GM08714 (cell line): Measurements from ENCODE around the gene GUCY2F.

Source experiments
- H3K4me3 ChIP-seq: fragments of 200-500 bp; sonication (Bioruptor generic); 2 replicates; pipeline ENCODE4 v1.5.1; 2014; ENCODE audit warnings: mild to moderate bottlenecking, low read length, inconsistent platforms
- ZNF274 ChIP-seq: IDR thresholded peaks from 2 replicates; pipeline ENCODE4 v1.6.1; 2012; ENCODE audit warnings: mild to moderate bottlenecking, low read depth, low read length

The GUCY2F gene

DNA sequence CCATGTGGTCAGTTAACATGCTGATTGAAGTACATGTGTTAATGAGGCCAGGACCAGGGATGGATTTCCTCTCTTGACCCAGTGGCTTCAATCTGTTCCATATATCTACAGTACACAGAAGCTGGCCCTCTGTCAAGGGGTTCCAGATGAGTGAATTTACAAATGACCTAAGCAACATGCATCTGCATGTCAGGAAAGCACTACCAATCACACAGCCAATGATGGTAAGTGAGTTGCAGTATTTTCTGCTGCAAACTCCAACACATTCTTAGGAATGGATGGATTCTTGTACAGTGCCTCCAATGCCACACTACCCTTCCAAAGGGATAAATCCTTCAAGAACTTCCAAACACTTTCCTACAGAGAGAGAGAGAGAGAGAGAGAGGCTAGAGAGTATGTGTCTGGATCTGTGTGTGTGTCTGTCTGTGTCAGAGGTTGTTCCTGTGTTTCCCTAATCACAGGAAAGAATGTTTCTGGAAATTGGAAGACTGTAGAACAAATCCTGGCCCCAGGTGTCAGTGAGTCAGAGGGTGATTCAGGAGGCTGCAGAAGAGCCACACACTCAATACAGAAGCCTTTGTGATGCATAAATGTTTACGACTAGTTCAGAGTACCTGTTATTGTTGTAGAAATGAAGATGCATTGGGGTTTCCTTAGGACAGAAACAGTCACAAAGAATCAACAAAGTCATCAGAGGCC lies 107.5 kb downstream of the GUCY2F start:
- H3K4me3 ChIP-seq, result no peak overlapping the region
- no peak for TF ChIP-seq ZNF274

DNA sequence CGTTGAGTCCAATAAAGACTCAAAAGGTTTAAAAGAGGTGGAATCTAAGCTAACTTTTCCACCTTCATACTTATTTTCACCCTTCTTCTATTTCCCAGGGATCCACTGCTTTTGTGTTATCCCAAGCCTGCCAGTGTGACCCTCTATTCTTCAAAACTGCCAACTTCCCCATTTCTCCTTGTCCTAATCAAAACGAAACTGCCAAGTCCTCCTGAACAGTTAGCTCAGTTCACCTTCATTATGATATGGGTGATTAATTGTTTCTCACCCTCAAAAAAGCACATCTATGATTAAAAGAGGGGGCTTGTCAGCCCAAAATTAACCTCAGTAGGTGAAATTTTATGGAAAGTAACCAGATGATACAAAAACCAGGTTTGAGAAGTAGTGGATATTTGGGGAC lies 108.4 kb downstream of the GUCY2F start:
- no peak overlapping the region for H3K4me3 ChIP-seq
- no peak for TF ChIP-seq ZNF274

DNA sequence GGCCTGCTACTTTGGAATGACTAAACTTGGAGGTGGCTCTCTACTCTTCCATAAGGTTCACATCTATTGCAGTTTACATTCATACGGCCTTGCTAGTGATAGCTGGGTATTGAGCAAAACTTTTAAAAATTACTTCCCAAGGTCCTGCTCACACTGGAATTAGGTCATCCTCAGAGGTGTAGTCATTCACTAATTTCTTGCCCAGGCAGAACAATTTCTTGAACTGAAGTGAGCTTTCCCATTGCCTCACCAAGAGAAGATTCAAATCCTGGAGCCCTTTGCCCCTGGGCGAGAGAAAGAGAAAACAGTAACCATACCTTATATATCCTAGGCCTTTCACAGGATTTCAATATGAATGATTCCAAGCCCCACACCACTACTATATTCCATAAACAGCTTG lies 109.2 kb downstream of the GUCY2F start:
- TF ChIP-seq ZNF274, result no peak
- H3K4me3 ChIP-seq, result no peak overlapping the region

GRCh38 chrX:109372291-109372690 lies 109.6 kb downstream of the GUCY2F start:
- TF ChIP-seq ZNF274, result no peak
- H3K4me3 ChIP-seq, result no peak overlapping the region

- no peak for TF ChIP-seq ZNF274
Observed at GRCh38 chrX:109362101-109362500, 119.8 kb downstream of the GUCY2F start.

GRCh38 chrX:109360301-109360700 lies 121.6 kb downstream of the GUCY2F start:
- TF ChIP-seq ZNF274, result no peak
- no peak overlapping the region for H3K4me3 ChIP-seq

More at GRCh38 chrX:109362101-109362500, 119.8 kb downstream of the GUCY2F start:
- H3K4me3 ChIP-seq, result no peak overlapping the region

GRCh38 chrX:109357706-109358105 lies 124.2 kb downstream of the GUCY2F start:
- TF ChIP-seq ZNF274, result no peak
- no peak overlapping the region for H3K4me3 ChIP-seq

GRCh38 chrX:109356684-109357083 lies 125.2 kb downstream of the GUCY2F start:
- no peak overlapping the region for H3K4me3 ChIP-seq
- TF ChIP-seq ZNF274, result no peak

- no peak for TF ChIP-seq ZNF274
- H3K4me3 ChIP-seq, result no peak overlapping the region
Observed at GRCh38 chrX:109352066-109352588, 129.8 kb downstream of the GUCY2F start.

- no peak for TF ChIP-seq ZNF274
- no peak overlapping the region for H3K4me3 ChIP-seq
Observed at GRCh38 chrX:109351557-109351956, 130.3 kb downstream of the GUCY2F start.

- no peak for TF ChIP-seq ZNF274
- H3K4me3 ChIP-seq, result no peak overlapping the region
Observed at GRCh38 chrX:109350551-109350950, 131.3 kb downstream of the GUCY2F start.

DNA sequence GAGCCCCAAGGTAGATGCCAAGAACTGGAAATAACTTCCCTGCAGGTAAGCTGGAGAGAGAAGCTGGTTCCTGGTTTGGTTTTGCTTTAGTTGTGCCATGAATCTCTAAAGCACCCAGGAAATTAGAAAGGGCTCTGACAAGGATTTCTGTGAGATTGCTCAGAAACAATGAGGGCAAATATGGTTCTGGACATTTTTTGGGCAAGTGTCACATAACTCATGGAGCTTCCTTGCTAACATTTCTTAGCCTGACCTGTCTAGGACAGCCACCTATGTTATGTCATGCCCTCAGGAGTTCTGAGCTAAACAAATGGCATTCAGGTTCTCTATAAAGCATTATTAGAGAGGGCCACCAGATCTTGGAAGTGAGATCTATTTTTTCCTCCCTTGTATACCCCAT lies 131.8 kb downstream of the GUCY2F start:
- no peak overlapping the region for H3K4me3 ChIP-seq
- TF ChIP-seq ZNF274, result no peak

- TF ChIP-seq ZNF274, result no peak
- no peak overlapping the region for H3K4me3 ChIP-seq
Observed at GRCh38 chrX:109347632-109348031, 134.3 kb downstream of the GUCY2F start.

- no peak overlapping the region for H3K4me3 ChIP-seq
- TF ChIP-seq ZNF274, result no peak
Observed at GRCh38 chrX:109346491-109346890, 135.4 kb downstream of the GUCY2F start.

- no peak for TF ChIP-seq ZNF274
- H3K4me3 ChIP-seq, result no peak overlapping the region
Observed at GRCh38 chrX:109345856-109346255, 136.0 kb downstream of the GUCY2F start.

DNA sequence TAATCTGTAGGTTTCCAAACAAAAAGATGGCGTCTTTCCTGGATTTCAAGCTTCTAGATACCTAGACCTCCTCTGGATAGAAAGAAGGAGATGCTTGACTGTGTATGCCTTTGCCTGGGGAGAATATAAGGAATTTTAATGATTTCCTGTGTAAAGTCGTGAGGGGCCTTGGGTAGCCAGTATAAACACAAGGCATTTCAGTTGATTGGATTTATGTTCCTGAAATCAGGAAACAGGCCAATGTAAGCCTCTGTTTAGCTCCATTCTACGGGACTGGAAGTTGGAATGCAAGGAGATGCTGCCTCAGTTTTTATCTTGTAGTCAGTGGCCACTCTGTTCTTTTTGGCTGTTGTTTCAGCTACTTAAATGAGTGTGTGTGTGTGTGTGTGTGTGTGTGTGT lies 137.2 kb downstream of the GUCY2F start:
- H3K4me3 ChIP-seq, result no peak overlapping the region
- no peak for TF ChIP-seq ZNF274
